Transverse colon (tissue), 3 donors: ENCODE results near the gene ZNF487.
A peak's percentile ranks its signal among the peaks of the same experiment; 100 is the strongest.

ENCODE experiments used
- POLR2A ChIP-seq: fragments of 450-650 bp; IDR thresholded peaks from one replicate; pipeline ENCODE4 v1.6.1; 2016; ENCODE audit warnings: antibody characterized with exemption, mild to moderate bottlenecking, moderate library complexity
- TF ChIP-seq, protein P1 (sequence below), 5 experiments: fragments of 200-600 bp in 3 of 5; fragments of 450-650 bp in 2 of 5; sonication (generic) in 3 of 5; IDR thresholded peaks; 1 replicate in 2 of 5; 2 replicates in 3 of 5; pipeline ENCODE4 v1.5.1; 2016 to 2017; ENCODE audit warnings: antibody characterized with exemption in 5 of 5, inconsistent platforms in 3 of 5, mild to moderate bottlenecking in 2 of 5, moderate library complexity in 1 of 5

- TF ChIP-seq, protein P1, sequence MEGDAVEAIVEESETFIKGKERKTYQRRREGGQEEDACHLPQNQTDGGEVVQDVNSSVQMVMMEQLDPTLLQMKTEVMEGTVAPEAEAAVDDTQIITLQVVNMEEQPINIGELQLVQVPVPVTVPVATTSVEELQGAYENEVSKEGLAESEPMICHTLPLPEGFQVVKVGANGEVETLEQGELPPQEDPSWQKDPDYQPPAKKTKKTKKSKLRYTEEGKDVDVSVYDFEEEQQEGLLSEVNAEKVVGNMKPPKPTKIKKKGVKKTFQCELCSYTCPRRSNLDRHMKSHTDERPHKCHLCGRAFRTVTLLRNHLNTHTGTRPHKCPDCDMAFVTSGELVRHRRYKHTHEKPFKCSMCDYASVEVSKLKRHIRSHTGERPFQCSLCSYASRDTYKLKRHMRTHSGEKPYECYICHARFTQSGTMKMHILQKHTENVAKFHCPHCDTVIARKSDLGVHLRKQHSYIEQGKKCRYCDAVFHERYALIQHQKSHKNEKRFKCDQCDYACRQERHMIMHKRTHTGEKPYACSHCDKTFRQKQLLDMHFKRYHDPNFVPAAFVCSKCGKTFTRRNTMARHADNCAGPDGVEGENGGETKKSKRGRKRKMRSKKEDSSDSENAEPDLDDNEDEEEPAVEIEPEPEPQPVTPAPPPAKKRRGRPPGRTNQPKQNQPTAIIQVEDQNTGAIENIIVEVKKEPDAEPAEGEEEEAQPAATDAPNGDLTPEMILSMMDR (IDR thresholded peaks at IDR 0.05): peak in 3 of 5 experiments; percentile 15 to 35 (median 25)
- peak; percentile 98 for TF ChIP-seq POLR2A
Measured at GRCh38 chr10:43436291-43437140, at the start of gene ZNF487.
